Measurements from ENCODE around the gene LEMD1.
"Not testable (repeated sequence)": the region's sequence is repeated elsewhere in the genome, so short reads cannot be mapped to it uniquely, and the experiment has no call there.

Gene LEMD1

GRCh38 chr1:205424901-205425600 lies 3.2 kb upstream of the LEMD1 start:
- DNase-seq: no peak

GRCh38 chr1:205423814-205424399 lies 2.1 kb upstream of the LEMD1 start:
- DNase-seq: no peak

- no peak for DNase-seq
Measured at GRCh38 chr1:205422993-205423642, 1.3 kb upstream of the LEMD1 start.

- DNase-seq: no peak
Measured at GRCh38 chr1:205420938-205421337, 918 bp downstream of the LEMD1 start.

- DNase-seq: no peak
Measured at GRCh38 chr1:205417870-205418635, 3.8 kb downstream of the LEMD1 start.

GRCh38 chr1:205416322-205416721 lies 5.5 kb downstream of the LEMD1 start:
- no peak for DNase-seq

- DNase-seq: no peak
Measured at GRCh38 chr1:205410581-205411298, 11.1 kb downstream of the LEMD1 start.

- no peak for DNase-seq
Measured at GRCh38 chr1:205407970-205408369, 13.9 kb downstream of the LEMD1 start.

- not testable (repeated sequence) for DNase-seq
Measured at GRCh38 chr1:205406252-205406651, 15.6 kb downstream of the LEMD1 start.

- DNase-seq: not testable (repeated sequence)
Measured at GRCh38 chr1:205404484-205404883, 17.4 kb downstream of the LEMD1 start.

- DNase-seq: no peak
Measured at GRCh38 chr1:205398586-205398985, 23.3 kb downstream of the LEMD1 start.

GRCh38 chr1:205396967-205397616 lies 24.8 kb downstream of the LEMD1 start:
- DNase-seq: no peak

- no peak for DNase-seq
Measured at GRCh38 chr1:205395616-205396015, 26.2 kb downstream of the LEMD1 start.

- DNase-seq: no peak
Measured at GRCh38 chr1:205392650-205393049, 29.2 kb downstream of the LEMD1 start.

- DNase-seq: no peak
Measured at GRCh38 chr1:205391386-205391785, 30.5 kb downstream of the LEMD1 start.

GRCh38 chr1:205387845-205388244 lies 34.0 kb downstream of the LEMD1 start:
- no peak for DNase-seq

- not testable (repeated sequence) for DNase-seq
Measured at GRCh38 chr1:205382990-205383389, 38.9 kb downstream of the LEMD1 start.

- DNase-seq: no peak
Measured at GRCh38 chr1:205382561-205382960, 39.3 kb downstream of the LEMD1 start.

GRCh38 chr1:205381305-205381704 lies 40.6 kb downstream of the LEMD1 start:
- DNase-seq: no peak

- DNase-seq: no peak
Measured at GRCh38 chr1:205380882-205381281, 41.0 kb downstream of the LEMD1 start.

GRCh38 chr1:205379056-205379455 lies 42.8 kb downstream of the LEMD1 start:
- DNase-seq: no peak

- no peak for DNase-seq
Measured at GRCh38 chr1:205377355-205377754, 44.5 kb downstream of the LEMD1 start.
